ENCODE measurements around the gene THBD.

The THBD gene

GRCh38 chr20:23049201-23050075 is at the start of gene THBD:
THBD (minus strand) TSS chr20:23049672; CDS start chr20:23049504, 168 bp downstream.
- Mint-ChIP-seq H3K36me3 (ENCODE audit: insufficient read depth) (peaks cover 2% of the 10 kb centered on the region), H3K9me3 (no peaks in the 10 kb centered on the region), H3K27me3 (peaks cover 68% of the 10 kb centered on the region), H3K4me1 (peaks cover 4% of the 10 kb centered on the region), H3K4me3 (peak within 1 kb of the TSS; percentile 18), H3K27ac (ENCODE audit: low read depth) (no peak within 1 kb of the TSS)
- no peak for DNase-seq (ENCODE audit: low spot score in 2 of 2)
- ATAC-seq (replicated peaks; ENCODE audit: extremely low read depth, poor library complexity, severe bottlenecking): no peak

- Mint-ChIP-seq H3K4me1 (no peaks in the 10 kb centered on the region), H3K27ac (ENCODE audit: low read depth) (no peak overlapping the region), H3K36me3 (ENCODE audit: insufficient read depth) (no peaks in the 10 kb centered on the region), H3K27me3 (peaks cover 10% of the 10 kb centered on the region), H3K9me3 (no peaks in the 10 kb centered on the region), H3K4me3 (no peak overlapping the region)
- ATAC-seq (replicated peaks; ENCODE audit: extremely low read depth, poor library complexity, severe bottlenecking) (no peak), DNase-seq (ENCODE audit: low spot score in 2 of 2) (no peak)
Measured at GRCh38 chr20:23097636-23098580, 48.4 kb upstream of the THBD start.

- peaks cover 10% of the 10 kb centered on the region for H3K27me3 Mint-ChIP-seq
- no peak for DNase-seq (ENCODE audit: low spot score in 2 of 2)
- no peaks in the 10 kb centered on the region for H3K9me3 Mint-ChIP-seq
- no peaks in the 10 kb centered on the region for H3K4me1 Mint-ChIP-seq
- no peaks in the 10 kb centered on the region for H3K36me3 Mint-ChIP-seq (ENCODE audit: insufficient read depth)
- H3K27ac Mint-ChIP-seq (ENCODE audit: low read depth): no peak overlapping the region
- no peak overlapping the region for H3K4me3 Mint-ChIP-seq
- ATAC-seq (replicated peaks; ENCODE audit: extremely low read depth, poor library complexity, severe bottlenecking): no peak
Measured at GRCh38 chr20:23096986-23097520, 47.6 kb upstream of the THBD start.

GRCh38 chr20:23096097-23096496 is 46.6 kb upstream of the THBD start:
- H3K9me3 Mint-ChIP-seq: no peaks in the 10 kb centered on the region
- no peaks in the 10 kb centered on the region for H3K36me3 Mint-ChIP-seq (ENCODE audit: insufficient read depth)
- no peak for ATAC-seq (replicated peaks; ENCODE audit: extremely low read depth, poor library complexity, severe bottlenecking)
- H3K27me3 Mint-ChIP-seq: peaks cover 10% of the 10 kb centered on the region
- H3K27ac Mint-ChIP-seq (ENCODE audit: low read depth): no peak overlapping the region
- no peak for DNase-seq (ENCODE audit: low spot score in 2 of 2)
- no peaks in the 10 kb centered on the region for H3K4me1 Mint-ChIP-seq
- H3K4me3 Mint-ChIP-seq: no peak overlapping the region

- H3K4me3 Mint-ChIP-seq: no peak overlapping the region
- DNase-seq (ENCODE audit: low spot score in 2 of 2): no peak
- H3K36me3 Mint-ChIP-seq (ENCODE audit: insufficient read depth): no peaks in the 10 kb centered on the region
- no peaks in the 10 kb centered on the region for H3K9me3 Mint-ChIP-seq
- ATAC-seq (replicated peaks; ENCODE audit: extremely low read depth, poor library complexity, severe bottlenecking): no peak
- H3K4me1 Mint-ChIP-seq: no peaks in the 10 kb centered on the region
- no peak overlapping the region for H3K27ac Mint-ChIP-seq (ENCODE audit: low read depth)
- H3K27me3 Mint-ChIP-seq: peaks cover 10% of the 10 kb centered on the region
Measured at GRCh38 chr20:23095499-23095898, 46.0 kb upstream of the THBD start.

GRCh38 chr20:23094927-23095326 is 45.5 kb upstream of the THBD start:
- Mint-ChIP-seq H3K27ac (ENCODE audit: low read depth) (no peak overlapping the region), H3K4me1 (no peaks in the 10 kb centered on the region), H3K36me3 (ENCODE audit: insufficient read depth) (no peaks in the 10 kb centered on the region), H3K9me3 (no peaks in the 10 kb centered on the region), H3K4me3 (no peak overlapping the region), H3K27me3 (peaks cover 10% of the 10 kb centered on the region)
- no peak for ATAC-seq (replicated peaks; ENCODE audit: extremely low read depth, poor library complexity, severe bottlenecking)
- no peak for DNase-seq (ENCODE audit: low spot score in 2 of 2)

- no peaks in the 10 kb centered on the region for H3K36me3 Mint-ChIP-seq (ENCODE audit: insufficient read depth)
- ATAC-seq (replicated peaks; ENCODE audit: extremely low read depth, poor library complexity, severe bottlenecking) (no peak), DNase-seq (ENCODE audit: low spot score in 2 of 2) (no peak)
- H3K9me3 Mint-ChIP-seq: no peaks in the 10 kb centered on the region
- H3K4me3 Mint-ChIP-seq: no peak overlapping the region
- H3K4me1 Mint-ChIP-seq: no peaks in the 10 kb centered on the region
- H3K27me3 Mint-ChIP-seq: peaks cover 10% of the 10 kb centered on the region
- no peak overlapping the region for H3K27ac Mint-ChIP-seq (ENCODE audit: low read depth)
Measured at GRCh38 chr20:23094213-23094896, 44.9 kb upstream of the THBD start.

- DNase-seq (ENCODE audit: low spot score in 2 of 2) (no peak), ATAC-seq (replicated peaks; ENCODE audit: extremely low read depth, poor library complexity, severe bottlenecking) (no peak)
- Mint-ChIP-seq H3K4me3 (no peak overlapping the region), H3K9me3 (no peaks in the 10 kb centered on the region), H3K27me3 (peaks cover 13% of the 10 kb centered on the region), H3K36me3 (ENCODE audit: insufficient read depth) (no peaks in the 10 kb centered on the region), H3K4me1 (no peaks in the 10 kb centered on the region), H3K27ac (ENCODE audit: low read depth) (no peak overlapping the region)
Measured at GRCh38 chr20:23093613-23094012, 44.1 kb upstream of the THBD start.

- Mint-ChIP-seq H3K27me3 (peaks cover 13% of the 10 kb centered on the region), H3K27ac (ENCODE audit: low read depth) (no peak overlapping the region), H3K4me3 (no peak overlapping the region), H3K9me3 (no peaks in the 10 kb centered on the region), H3K4me1 (no peaks in the 10 kb centered on the region), H3K36me3 (ENCODE audit: insufficient read depth) (no peaks in the 10 kb centered on the region)
- DNase-seq (ENCODE audit: low spot score in 2 of 2) (no peak), ATAC-seq (replicated peaks; ENCODE audit: extremely low read depth, poor library complexity, severe bottlenecking) (no peak)
Measured at GRCh38 chr20:23092861-23093495, 43.5 kb upstream of the THBD start.

- DNase-seq (ENCODE audit: low spot score in 2 of 2) (no peak), ATAC-seq (replicated peaks; ENCODE audit: extremely low read depth, poor library complexity, severe bottlenecking) (no peak)
- no peak overlapping the region for H3K4me3 Mint-ChIP-seq
- peaks cover 15% of the 10 kb centered on the region for H3K27me3 Mint-ChIP-seq
- H3K36me3 Mint-ChIP-seq (ENCODE audit: insufficient read depth): no peaks in the 10 kb centered on the region
- no peaks in the 10 kb centered on the region for H3K9me3 Mint-ChIP-seq
- no peaks in the 10 kb centered on the region for H3K4me1 Mint-ChIP-seq
- H3K27ac Mint-ChIP-seq (ENCODE audit: low read depth): no peak overlapping the region
Measured at GRCh38 chr20:23092384-23092756, 42.9 kb upstream of the THBD start.

GRCh38 chr20:23091721-23092383 is 42.4 kb upstream of the THBD start:
- Mint-ChIP-seq H3K4me3 (no peak overlapping the region), H3K4me1 (no peaks in the 10 kb centered on the region), H3K27me3 (peaks cover 19% of the 10 kb centered on the region), H3K36me3 (ENCODE audit: insufficient read depth) (no peaks in the 10 kb centered on the region), H3K9me3 (no peaks in the 10 kb centered on the region), H3K27ac (ENCODE audit: low read depth) (no peak overlapping the region)
- DNase-seq (ENCODE audit: low spot score in 2 of 2): no peak
- no peak for ATAC-seq (replicated peaks; ENCODE audit: extremely low read depth, poor library complexity, severe bottlenecking)
